Muscle of back (tissue), 11 donors: ENCODE results near the gene TIAM2. TPM values are rescaled to one million over a fixed set of nuclear protein-coding genes. Genes with fewer than 3 reads are reported as not detected.

ENCODE experiments used
- DNase-seq, 3 donors: peaks; one replicate each; pipeline versions ENCODE4 v3.0.0 to v3.0.0-alpha.2; 2013
- polyA plus RNA-seq, 10 donors: library from polyadenylated mRNA; unstranded; fragments of 120-200 nt; gene quantifications; one replicate each; pipeline ENCODE4 v1.2.1, GENCODE V29; 2013; ENCODE audit not compliant: insufficient read length in 10 of 10

The TIAM2 gene
- polyA plus RNA-seq, 10 donors: 12.7 to 18.9 (median 15.4) TPM

DNA sequence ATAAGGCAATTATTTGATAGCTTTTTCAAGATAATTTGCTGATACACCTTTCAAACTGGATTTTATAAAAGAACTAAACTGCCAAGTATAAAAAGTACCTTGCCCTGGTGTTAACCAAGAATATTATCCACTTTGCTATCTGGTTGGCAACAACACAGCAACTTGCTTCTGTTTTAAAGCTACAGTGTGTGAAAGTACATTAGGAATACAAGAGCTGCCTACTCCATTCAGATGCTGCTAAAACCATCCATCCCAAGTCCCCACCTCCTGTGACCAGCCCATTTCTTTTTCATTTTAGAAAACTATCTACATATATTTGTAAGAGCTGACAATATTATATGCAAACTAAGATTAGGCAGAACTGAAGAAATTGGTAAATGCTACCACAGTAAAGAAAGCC, 281.5 kb downstream of the TIAM2 start:
- DNase-seq: no peak

DNA sequence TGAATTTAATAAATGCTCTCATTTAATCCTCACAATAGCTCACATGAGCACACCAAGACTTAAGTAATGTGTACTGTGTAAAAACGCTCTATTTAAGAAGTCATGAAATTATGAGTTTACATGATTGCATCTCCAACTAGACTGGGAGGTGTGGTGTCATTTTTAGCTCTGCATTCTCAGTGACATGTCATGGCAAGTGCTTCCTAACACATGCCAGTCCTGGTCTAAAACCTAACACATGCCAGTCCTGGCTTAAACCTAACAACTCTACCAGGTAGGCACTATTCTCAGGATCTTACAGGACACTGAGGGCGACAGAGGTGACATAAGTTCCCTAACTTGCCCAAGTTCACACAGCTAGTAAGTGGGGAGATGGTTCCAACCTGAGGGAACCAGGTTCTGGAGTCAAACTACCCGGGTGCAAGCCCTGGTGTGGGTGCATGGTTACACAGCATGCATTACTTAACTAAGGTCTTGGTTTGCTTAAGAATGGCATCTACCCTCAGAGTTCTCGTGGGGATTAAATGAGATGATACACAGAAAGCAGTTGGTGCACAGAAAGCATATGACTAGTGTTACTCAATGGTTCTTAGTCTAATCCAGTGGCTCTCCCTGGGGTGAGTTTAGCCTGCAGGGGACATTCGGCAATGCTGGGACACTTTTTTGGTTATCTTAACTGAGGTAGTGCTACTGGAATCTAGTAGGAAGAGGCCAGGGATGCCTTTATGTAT, 283.4 kb downstream of the TIAM2 start:
- no peak for DNase-seq

DNA sequence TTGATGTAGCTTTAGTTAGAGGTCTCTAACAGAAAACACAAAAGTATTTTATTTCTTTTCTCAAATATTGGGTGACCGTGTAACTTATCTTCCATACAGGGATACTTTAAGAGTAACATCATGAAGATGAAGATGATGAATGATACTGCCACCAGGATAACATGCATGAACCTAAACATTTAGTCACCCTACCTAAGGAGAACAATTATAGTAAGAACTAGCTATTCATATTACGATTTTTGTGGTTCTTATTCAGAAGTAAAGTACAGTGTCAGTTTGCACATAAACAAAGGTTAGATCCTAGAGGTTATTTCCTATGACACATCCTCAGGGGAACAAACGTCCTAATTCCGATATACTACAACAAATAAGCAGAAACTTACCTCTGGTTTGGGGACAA, 289.7 kb downstream of the TIAM2 start:
- DNase-seq: no peak

DNA sequence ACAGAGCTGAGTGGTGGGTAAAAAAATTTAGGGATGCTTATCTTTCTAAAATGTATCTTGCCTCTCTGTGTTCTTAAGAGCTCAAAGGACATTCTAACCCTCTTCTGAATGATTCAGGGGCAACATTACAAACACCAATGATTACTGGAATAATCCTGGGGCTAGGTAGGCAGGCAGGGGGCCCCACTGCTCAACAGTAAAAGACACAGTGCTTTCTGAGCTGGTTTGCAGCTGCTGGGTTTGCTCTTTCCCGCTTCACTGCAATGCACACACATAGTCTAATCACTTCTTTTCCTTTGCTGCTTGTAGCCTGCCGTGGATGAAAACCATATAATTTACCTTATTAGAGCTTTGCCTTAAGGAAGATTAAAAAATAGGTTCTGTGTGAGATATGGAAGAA, 292.6 kb downstream of the TIAM2 start:
- DNase-seq: no peak

DNA sequence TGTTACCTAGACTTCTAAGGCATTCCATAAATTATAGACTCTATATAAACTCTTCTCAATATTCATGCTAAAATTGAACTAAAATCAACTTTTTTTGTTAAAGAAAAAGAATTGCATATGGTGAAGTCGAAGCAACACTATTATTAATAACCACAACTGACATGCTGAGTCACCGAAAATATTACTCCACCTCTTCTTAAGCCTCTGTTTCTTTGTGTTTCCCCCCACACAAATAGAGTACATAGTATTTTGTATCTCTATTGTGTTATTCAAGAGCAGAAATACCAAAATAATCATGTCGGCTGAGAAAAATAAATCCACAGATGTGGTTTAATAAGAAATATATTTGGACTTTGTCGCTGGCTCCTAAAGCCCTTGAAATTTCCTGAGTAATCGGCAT, 295.4 kb downstream of the TIAM2 start:
- no peak for DNase-seq

DNA sequence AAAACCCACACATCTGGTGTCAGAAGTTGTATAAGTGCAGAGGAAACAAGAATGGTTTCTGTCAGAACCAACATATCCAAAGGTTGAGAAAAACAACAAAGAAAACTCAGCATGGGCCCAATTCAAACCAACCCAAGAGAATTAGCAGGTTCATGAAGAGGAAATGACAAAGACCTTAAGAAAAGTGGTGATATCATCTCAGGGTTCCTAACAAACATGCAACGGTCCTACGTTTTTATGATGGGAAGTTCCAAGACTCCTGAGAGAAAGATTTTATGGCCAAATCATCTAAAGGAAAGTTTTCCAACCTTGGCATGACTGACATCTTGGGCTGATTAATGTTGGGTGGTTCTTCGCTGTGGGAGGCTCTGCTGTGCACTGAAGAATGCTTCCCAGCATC, 296.2 kb downstream of the TIAM2 start:
- DNase-seq: no peak

DNA sequence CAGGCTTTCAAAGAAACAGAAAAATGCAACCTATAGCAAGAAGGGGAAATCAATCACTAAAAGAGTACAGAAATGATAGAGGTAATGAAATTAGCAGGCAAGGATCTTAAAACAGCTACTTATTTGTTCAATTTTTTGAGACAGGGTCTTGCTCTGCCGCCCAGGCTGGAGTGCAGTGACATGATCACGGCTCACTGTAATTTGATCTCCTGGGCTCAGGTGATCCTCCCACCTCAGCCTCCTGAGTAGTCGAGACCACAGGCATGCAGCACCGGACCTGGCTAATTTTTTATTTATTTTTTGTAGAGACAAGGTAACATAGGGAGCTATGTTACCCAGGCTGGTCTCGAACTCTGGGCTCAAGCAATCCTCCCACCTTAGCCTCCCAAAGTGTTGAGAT, 297.6 kb downstream of the TIAM2 start:
- DNase-seq: no peak

DNA sequence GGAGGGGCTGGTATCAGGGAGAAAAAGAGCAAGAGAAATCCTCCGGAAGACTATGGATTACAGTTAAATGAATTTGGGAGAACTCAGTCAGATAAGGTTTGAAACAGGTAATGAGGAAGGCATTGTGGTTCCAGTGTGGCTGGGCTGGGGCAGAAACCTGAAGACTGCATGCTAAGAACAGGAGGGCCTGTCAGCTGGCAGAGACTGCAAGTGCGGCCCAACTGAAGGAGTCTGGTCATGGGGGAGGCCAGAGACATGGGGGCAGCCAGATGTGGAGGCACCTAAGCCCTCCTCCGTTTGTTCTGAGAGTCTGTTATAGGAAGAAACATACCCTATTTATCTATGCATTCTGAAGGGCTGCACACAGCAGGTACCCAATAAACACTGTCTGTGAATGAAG, 302.6 kb downstream of the TIAM2 start:
- no peak for DNase-seq

DNA sequence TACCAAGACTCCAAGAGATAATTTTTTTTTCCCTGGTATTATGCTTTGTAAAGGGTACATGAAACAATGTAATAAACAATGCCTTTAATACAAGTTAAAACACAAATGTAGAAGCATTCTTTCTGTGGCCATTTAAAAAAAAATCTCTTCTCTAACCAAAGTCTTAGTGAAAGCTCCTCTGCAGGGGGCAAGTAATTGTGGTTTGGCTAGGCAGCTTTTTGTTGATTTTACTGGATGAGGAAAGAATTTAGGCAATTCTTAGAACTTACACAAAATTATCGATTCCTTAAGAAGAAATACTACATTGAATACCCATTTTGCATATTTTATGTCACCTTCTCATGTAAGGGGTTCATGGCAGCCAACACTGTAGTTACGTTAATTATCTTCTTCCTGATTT, 306.8 kb downstream of the TIAM2 start:
- peak in 1 of 3 donors; percentile 31 for DNase-seq

DNA sequence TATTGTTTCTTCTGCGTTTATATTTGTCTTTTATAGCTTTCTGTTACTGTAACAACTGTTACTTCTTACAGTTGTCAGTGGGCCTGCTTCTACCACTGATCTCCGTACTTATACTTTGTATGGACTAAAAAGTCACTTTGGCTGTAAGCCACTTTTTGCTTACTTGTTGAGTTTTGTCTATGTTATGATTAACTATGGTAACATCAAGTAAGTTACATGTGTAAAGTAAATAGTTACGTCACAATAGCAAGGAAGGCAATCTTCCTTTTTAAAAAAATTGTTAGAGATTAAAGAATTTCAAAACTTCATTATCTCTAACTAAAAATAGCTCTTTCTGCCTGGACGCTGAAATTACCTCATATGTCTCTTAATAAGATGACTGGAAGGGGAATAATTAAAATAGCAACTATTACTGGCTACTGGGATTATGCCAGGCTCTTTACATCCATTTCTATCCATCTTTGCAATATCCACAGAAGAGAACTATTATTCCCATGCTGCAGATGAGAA, 308.3 kb downstream of the TIAM2 start:
- no peak for DNase-seq

DNA sequence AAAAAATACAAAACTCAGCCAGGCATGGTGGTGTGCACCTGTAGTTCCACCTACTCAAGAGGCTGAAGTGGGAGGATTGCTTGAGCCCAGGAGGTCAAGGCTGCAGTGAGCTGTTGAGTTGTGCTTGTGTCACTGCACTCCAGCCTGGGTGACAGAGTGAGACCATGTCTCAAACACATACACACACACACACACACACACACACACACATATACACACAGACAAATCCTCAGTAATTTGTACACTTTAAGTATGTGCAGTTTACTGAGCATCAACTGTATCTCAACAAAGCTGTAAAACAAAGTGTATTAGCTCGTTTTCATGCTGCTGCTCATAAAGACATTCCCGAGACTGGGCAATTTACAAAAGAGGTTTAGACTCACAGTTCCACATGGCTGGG, 311.8 kb downstream of the TIAM2 start:
- DNase-seq: no peak
